Transverse colon (tissue), 4 donors: ENCODE measurements around the gene FILIP1L.

ENCODE experiments used
- EP300 ChIP-seq: sonication (generic); formaldehyde crosslinking; IDR thresholded peaks from one replicate; pipeline ENCODE4 v1.6.1; 2017; ENCODE audit warnings: antibody characterized with exemption, low read depth
- POLR2A ChIP-seq: fragments of 450-650 bp; IDR thresholded peaks from one replicate; pipeline ENCODE4 v1.6.1; 2016; ENCODE audit warnings: antibody characterized with exemption, mild to moderate bottlenecking, moderate library complexity
- POLR2AphosphoS5 ChIP-seq, 3 donors: sonication (generic); formaldehyde crosslinking; IDR thresholded peaks; one replicate each; pipeline ENCODE4 v1.6.1; 2016; ENCODE audit warnings: antibody characterized with exemption in 3 of 3
- TF ChIP-seq, protein P1 (sequence below), 5 experiments: fragments of 200-600 bp in 3 of 5; fragments of 450-650 bp in 2 of 5; sonication (generic) in 3 of 5; IDR thresholded peaks; 1 replicate in 2 of 5; 2 replicates in 3 of 5; pipeline ENCODE4 v1.5.1; 2016 to 2017; ENCODE audit warnings: antibody characterized with exemption in 5 of 5, inconsistent platforms in 3 of 5, mild to moderate bottlenecking in 2 of 5, moderate library complexity in 1 of 5

DNA sequence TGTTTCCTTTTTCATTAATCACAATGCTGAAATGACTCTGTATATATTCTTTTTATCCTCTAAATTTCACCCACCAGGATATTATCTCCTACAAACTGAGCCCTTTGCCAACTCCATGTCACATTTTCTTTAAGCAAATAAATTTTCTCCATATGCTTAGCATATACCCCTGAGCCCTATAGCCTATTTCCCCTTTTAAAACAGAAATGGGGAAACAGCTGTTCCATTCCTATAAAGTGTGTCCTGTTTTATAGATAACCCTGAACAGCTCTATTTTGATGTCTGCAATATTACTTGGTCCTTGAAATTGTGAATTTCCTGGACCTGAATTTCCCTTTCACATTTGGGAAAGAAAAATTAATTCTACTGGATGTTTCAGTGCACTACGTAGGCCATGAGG lies 15.6 kb upstream of the FILIP1L start:
- TF ChIP-seq, protein P1, sequence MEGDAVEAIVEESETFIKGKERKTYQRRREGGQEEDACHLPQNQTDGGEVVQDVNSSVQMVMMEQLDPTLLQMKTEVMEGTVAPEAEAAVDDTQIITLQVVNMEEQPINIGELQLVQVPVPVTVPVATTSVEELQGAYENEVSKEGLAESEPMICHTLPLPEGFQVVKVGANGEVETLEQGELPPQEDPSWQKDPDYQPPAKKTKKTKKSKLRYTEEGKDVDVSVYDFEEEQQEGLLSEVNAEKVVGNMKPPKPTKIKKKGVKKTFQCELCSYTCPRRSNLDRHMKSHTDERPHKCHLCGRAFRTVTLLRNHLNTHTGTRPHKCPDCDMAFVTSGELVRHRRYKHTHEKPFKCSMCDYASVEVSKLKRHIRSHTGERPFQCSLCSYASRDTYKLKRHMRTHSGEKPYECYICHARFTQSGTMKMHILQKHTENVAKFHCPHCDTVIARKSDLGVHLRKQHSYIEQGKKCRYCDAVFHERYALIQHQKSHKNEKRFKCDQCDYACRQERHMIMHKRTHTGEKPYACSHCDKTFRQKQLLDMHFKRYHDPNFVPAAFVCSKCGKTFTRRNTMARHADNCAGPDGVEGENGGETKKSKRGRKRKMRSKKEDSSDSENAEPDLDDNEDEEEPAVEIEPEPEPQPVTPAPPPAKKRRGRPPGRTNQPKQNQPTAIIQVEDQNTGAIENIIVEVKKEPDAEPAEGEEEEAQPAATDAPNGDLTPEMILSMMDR (IDR thresholded peaks at IDR 0.05): no peak
- TF ChIP-seq POLR2A (no peak), POLR2AphosphoS5 (IDR thresholded peaks at IDR 0.05) (no peak), EP300 (no peak)
